ENCODE data around the gene SPOCK1. TPM values are rescaled to one million over a fixed set of nuclear protein-coding genes. Genes with fewer than 3 reads are reported as not detected.

Gene SPOCK1
- total RNA-seq, 1 experiment from 2014 or later: 10.9 TPM

DNA sequence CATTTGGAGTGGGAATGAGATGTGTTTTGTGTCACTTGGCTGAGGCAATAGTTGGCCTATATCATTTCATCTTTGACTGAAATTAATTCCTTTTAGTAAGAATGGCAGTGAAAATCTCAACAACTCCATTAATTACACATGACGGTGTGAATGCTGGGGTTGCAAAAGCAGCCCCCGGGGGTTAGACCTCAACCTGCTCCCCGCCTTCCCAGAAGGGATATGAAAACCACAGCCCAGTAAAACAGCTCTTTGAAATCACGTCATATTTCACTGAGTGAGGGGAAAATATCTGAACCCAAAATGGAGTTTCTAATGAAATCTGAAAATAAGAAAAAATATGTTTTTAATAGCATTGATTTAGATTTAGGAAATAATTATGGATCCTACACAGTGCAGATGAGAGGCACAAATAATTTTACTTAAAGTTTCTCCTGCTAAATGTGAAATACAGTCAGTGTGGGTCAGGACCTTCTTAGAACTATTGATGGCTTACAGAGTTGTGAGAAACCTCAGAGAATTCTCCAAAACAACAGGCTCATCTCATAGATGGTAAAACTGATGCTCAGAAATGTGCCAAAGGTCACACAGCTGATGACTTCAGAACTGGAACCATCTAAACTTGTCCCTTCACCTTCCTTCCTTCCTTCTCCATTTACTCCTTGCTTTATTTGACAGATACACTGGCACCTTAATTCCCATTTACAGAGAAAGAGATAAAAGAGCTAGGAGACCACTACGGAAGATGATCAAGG, 96.5 kb downstream of the SPOCK1 start:
- no peaks in the 10 kb centered on the region for H3K9me3 ChIP-seq (ENCODE audit: control insufficient read depth, low read depth, low read length)
- no peak overlapping the region for H3K9ac ChIP-seq (ENCODE audit: extremely low read depth, insufficient read length, low read length)
- H3K27me3 ChIP-seq (ENCODE audit: insufficient read depth, low read length): no peaks in the 10 kb centered on the region
- no peak overlapping the region for H3K18ac ChIP-seq (ENCODE audit: insufficient read length, low read depth, low read length)
- H3K14ac ChIP-seq (ENCODE audit: insufficient read depth, low read length): no peak overlapping the region
- no peak overlapping the region for H2BK5ac ChIP-seq (ENCODE audit: insufficient read length, low read length)
- no peaks in the 10 kb centered on the region for H3K79me2 ChIP-seq (ENCODE audit: insufficient read depth, low read length)
- Mint-ChIP-seq H3K9me3 (no peaks in the 10 kb centered on the region), H3K4me3 (no peak overlapping the region), H3K27me3 (ENCODE audit: low read depth) (peaks cover 3% of the 10 kb centered on the region), H3K36me3 (ENCODE audit: insufficient read depth in 1 of 3, low read depth in 3 of 3) (no peaks in the 10 kb centered on the region), H3K4me1 (peaks cover 0 to 5% of the 10 kb centered on the region in 2 experiments; a peak in 1 of 4 replicates), H3K27ac (no peak overlapping the region)
- no peak overlapping the region for H4K5ac ChIP-seq (ENCODE audit: insufficient read length, low read depth, low read length)
- no peak overlapping the region for H3K4me2 ChIP-seq (ENCODE audit: insufficient read depth, insufficient read length, low read length)
- H3K79me1 ChIP-seq (ENCODE audit: insufficient read depth, low read depth, low read length, poor library complexity, severe bottlenecking): no peaks in the 10 kb centered on the region
- H3T11ph ChIP-seq (ENCODE audit: low read length): no peak overlapping the region
- TF ChIP-seq, protein P1, sequence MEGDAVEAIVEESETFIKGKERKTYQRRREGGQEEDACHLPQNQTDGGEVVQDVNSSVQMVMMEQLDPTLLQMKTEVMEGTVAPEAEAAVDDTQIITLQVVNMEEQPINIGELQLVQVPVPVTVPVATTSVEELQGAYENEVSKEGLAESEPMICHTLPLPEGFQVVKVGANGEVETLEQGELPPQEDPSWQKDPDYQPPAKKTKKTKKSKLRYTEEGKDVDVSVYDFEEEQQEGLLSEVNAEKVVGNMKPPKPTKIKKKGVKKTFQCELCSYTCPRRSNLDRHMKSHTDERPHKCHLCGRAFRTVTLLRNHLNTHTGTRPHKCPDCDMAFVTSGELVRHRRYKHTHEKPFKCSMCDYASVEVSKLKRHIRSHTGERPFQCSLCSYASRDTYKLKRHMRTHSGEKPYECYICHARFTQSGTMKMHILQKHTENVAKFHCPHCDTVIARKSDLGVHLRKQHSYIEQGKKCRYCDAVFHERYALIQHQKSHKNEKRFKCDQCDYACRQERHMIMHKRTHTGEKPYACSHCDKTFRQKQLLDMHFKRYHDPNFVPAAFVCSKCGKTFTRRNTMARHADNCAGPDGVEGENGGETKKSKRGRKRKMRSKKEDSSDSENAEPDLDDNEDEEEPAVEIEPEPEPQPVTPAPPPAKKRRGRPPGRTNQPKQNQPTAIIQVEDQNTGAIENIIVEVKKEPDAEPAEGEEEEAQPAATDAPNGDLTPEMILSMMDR (conservative IDR thresholded peaks at IDR 0.05): no peak
- no peak overlapping the region for H3K27ac ChIP-seq (ENCODE audit: insufficient read length, low read depth, low read length)
- H3K56ac ChIP-seq (ENCODE audit: insufficient read length, low read depth, low read length): no peak overlapping the region
- no peak overlapping the region for H2BK15ac ChIP-seq (ENCODE audit: low read depth, low read length)
- H3K4ac ChIP-seq (ENCODE audit: low read depth, low read length): no peak overlapping the region
- H2AK5ac ChIP-seq (ENCODE audit: insufficient read length, low read length): no peak overlapping the region
- no peaks in the 10 kb centered on the region for H3K4me1 ChIP-seq (ENCODE audit: insufficient read depth, low read length)
- no CpG with 5 or more reads among the region's 5 CpGs for WGBS (ENCODE audit: extremely low coverage, insufficient read length, low lambda C conversion rate)
- no peak overlapping the region for H2BK12ac ChIP-seq (ENCODE audit: insufficient read length, low read depth, low read length)
- H3K23me2 ChIP-seq (ENCODE audit: insufficient read length, low read depth, low read length, poor library complexity, severe bottlenecking): no peaks in the 10 kb centered on the region
- H4K8ac ChIP-seq (replicated peaks; ENCODE audit: insufficient read length, low read depth, low read length): no peak overlapping the region
- no peaks in the 10 kb centered on the region for H4K20me1 ChIP-seq (ENCODE audit: control insufficient read depth, insufficient read depth, insufficient read length)
- no peak for DNase-seq
- no peak overlapping the region for H2BK20ac ChIP-seq (ENCODE audit: low read depth, low read length, poor library complexity, severe bottlenecking)
- no peak overlapping the region for H2BK120ac ChIP-seq (ENCODE audit: low read depth, low read length, poor library complexity, severe bottlenecking)
- no peak overlapping the region for H4K91ac ChIP-seq (ENCODE audit: insufficient read length, low read depth, low read length)
- no peak overlapping the region for H2AFZ ChIP-seq (ENCODE audit: low read length)
- no peak overlapping the region for H3K23ac ChIP-seq (ENCODE audit: insufficient read length, low read depth, low read length)

Data from H9 (cell line).